GM23338 (cell line): Measurements from ENCODE around the gene FOXN4.

Experiments used
- EZH2phosphoT487 ChIP-seq: fragments of 200-600 bp; sonication (generic); IDR thresholded peaks from one replicate; pipeline ENCODE4 v1.8.1; 2018; ENCODE audit warnings: antibody characterized with exemption; ENCODE audit not compliant: unreplicated experiment
- POLR2AphosphoS5 ChIP-seq: IDR thresholded peaks from 2 replicates; pipeline ENCODE4 v1.6.1; 2016; ENCODE audit warnings: antibody characterized with exemption, low read depth
- STAT1 ChIP-seq: IDR thresholded peaks from one replicate; pipeline ENCODE4 v1.6.1; 2016; ENCODE audit warnings: antibody characterized with exemption; ENCODE audit not compliant: unreplicated experiment
- ZNF114 ChIP-seq: fragments of 250-450 bp; sonication (Bioruptor Pico); IDR thresholded peaks from 2 replicates; pipeline ENCODE4 v1.5.0; 2020; ENCODE audit warnings: mild to moderate bottlenecking, moderate library complexity
- TF ChIP-seq, protein P1 (sequence below), 2 experiments: fragments of 200-600 bp in 1 of 2; sonication (generic) in 1 of 2; conservative IDR thresholded peaks; 2 replicates each; pipeline versions ENCODE4 v1.5.1 to v1.6.1; 2016 to 2017; ENCODE audit warnings: antibody characterized with exemption in 2 of 2, low read depth in 2 of 2, mild to moderate bottlenecking in 2 of 2, moderate library complexity in 1 of 2

DNA sequence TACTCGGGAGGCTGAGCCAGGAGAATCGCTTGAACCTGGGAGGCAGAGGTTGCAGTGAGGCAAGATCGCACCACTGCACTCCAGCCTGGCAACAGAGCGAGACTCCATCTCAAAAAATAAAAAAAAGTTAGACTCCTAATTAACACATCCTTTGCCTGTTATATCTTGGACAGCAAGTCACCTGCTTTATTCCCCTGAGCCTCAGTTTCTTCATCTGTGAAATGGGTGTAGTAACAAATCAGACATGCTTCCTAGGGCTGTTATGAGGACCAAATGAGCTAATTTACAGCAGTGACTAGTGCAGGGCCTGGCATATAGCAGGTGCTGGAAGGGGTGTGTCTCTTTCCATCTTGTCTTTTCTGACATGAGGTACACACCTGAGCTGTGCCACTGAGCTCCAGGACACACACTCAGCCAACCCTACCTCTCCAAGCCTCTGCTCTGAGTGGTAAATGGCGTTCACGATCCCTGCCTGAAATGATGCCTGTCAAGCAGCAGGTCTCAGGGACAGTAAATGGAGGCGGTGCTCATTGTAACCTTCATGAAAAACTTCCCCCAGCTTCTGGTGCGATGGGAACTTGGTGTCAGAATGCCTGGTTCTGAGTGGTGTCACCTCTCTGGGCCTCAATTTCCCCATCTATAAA, 31.7 kb downstream of the FOXN4 start:
- TF ChIP-seq POLR2AphosphoS5 (no peak), STAT1 (no peak), EZH2phosphoT487 (no peak), ZNF114 (CRISPR knock-in tag) (no peak)
- TF ChIP-seq, protein P1, sequence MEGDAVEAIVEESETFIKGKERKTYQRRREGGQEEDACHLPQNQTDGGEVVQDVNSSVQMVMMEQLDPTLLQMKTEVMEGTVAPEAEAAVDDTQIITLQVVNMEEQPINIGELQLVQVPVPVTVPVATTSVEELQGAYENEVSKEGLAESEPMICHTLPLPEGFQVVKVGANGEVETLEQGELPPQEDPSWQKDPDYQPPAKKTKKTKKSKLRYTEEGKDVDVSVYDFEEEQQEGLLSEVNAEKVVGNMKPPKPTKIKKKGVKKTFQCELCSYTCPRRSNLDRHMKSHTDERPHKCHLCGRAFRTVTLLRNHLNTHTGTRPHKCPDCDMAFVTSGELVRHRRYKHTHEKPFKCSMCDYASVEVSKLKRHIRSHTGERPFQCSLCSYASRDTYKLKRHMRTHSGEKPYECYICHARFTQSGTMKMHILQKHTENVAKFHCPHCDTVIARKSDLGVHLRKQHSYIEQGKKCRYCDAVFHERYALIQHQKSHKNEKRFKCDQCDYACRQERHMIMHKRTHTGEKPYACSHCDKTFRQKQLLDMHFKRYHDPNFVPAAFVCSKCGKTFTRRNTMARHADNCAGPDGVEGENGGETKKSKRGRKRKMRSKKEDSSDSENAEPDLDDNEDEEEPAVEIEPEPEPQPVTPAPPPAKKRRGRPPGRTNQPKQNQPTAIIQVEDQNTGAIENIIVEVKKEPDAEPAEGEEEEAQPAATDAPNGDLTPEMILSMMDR (conservative IDR thresholded peaks at IDR 0.05; ENCODE audit: low read depth in 2 of 2), result no peak
